HG03442 (cell line): ENCODE data around the gene ADCY9.
"Not testable (repeated sequence)": the region's sequence is repeated elsewhere in the genome, so short reads cannot be mapped to it uniquely, and the experiment has no call there.

Experiments used
- ATAC-seq: cut with Tn5 transposase; IDR thresholded peaks from one replicate; pipeline ENCODE4 v1.9.1; 2021; ENCODE audit warnings: mild to moderate bottlenecking, moderate library complexity; ENCODE audit not compliant: unreplicated experiment

ADCY9 gene

GRCh38 chr16:4116325-4117249 is at the start of gene ADCY9:
TSS of gene ADCY9 (minus strand) at chr16:4116442. CDS start at chr16:4115442, 1,000 bp downstream.
- ATAC-seq: peak; percentile 72

DNA sequence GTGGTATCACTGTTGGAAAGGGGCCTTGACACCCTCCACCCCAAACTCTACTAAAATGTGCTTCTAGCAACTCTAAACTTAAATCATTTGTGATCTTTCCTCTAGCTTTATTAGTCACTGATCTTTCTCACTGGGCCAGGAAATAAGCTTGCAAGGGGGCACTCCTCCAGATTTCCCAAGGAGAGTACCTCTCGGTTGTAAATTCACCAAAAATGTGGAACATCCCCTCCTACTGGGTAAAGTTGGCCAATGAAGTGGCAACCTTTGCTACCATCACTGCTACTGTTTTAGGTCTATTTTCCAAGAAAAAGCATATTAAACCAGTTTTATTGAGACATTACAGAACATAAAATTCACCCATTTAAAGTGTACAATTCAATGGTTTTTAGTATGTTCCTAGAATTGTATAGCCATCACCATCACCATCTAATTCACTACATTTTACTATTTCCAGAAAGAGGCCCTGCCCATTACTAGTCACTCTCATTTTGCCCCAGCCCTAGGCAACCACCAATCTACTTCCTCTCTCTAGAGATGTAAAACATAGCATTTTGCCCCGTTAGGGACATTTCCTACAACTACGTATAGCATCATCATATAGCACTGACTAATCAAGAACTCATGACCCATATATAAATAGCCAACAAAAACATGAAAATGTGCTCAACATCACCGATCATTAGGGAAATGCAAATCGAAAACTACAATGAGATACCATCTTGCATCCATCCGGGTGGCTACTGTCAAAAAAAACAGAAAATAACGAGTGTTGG is 44.6 kb upstream of the ADCY9 start:
- no peak for ATAC-seq

- ATAC-seq: no peak
Observed at GRCh38 chr16:4159726-4160125, 43.5 kb upstream of the ADCY9 start.

DNA sequence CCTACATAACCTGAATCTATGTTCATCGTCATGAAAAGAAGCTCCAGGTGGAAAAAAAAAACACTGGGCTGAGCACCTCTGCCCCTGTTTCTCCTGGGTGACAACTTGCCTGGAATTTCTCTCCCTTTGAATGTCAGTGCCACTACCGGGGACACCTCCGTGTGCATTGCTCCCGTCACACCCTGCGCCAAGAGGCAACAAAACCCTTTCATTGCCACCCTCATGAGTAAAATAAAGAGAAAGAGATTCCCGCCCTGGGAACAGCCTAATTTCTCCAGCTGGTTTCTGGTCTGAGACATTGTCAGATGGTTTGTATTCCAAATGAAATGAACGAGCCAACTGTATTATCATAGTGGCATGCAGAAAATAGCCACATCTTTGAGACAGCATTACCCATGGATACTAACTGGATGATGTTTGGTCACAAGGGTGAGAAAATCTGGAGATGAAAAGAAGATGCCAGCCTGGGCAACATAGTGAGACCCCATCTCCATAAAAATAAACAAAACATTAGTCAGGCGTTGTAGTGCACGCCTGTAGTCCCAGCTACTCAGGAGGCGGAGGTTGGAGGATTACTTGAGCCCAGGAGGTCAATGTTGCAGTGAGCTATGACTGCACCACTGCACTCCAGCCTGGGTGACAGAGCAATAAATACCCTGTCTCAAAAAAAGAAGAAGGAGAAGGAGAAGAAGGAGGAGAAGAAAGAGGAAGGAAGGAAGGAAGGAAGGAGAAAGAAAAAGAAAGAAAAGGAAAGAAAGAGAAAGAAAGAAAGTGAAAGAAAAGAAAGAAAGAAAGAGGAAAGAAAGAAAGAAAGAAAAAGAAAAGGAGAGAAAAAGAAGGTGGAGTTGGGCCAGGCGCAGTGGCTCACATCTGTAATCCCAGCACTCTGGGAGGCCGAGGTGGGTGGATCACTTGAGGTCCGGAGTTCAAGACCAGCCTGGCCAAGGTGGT is 42.2 kb upstream of the ADCY9 start:
- no peak for ATAC-seq

GRCh38 chr16:4157376-4157825 is 41.2 kb upstream of the ADCY9 start:
- ATAC-seq: no peak

GRCh38 chr16:4156503-4156902 is 40.3 kb upstream of the ADCY9 start:
- ATAC-seq: not testable (repeated sequence)

- ATAC-seq: not testable (repeated sequence)
Observed at GRCh38 chr16:4153364-4153763, 37.1 kb upstream of the ADCY9 start.

DNA sequence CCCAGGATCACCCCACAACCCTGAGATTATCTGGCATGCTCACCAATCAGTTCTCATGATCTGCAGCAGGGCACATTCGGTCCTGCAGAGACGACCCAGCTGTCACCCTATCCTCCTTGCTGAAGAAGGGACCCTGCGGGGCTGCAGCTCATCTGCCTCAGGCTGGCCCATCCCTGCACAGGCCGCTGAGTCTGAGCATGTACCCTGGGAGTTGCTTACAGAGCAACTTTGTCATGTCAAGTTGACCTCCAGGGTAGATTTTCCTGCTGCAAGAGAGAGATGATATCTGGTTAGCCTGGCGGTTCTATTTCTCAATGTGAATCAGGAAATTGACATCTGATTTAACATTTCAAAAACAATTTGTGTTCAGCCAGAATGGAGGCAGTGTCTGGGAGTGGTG is 36.0 kb upstream of the ADCY9 start:
- ATAC-seq: no peak

DNA sequence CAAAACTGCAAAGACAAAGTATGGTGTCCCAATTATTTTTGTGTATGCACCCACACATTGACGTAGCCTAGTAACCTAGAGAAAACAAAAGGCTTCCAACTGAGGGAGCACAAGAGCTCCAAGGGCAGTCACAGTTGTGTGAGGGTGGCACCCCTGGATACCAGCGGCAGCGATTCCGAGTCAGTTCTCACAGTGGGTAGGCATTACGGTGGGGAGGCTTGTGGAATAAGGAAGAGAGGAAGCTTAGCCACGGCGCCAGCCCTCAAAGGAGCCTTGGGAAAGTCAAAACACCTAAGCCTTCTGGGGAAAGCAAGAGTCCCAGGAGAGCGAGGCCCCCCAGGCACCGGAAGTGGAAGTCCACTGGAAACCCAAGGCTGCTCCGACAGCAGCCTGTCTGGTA is 31.0 kb upstream of the ADCY9 start:
- no peak for ATAC-seq

DNA sequence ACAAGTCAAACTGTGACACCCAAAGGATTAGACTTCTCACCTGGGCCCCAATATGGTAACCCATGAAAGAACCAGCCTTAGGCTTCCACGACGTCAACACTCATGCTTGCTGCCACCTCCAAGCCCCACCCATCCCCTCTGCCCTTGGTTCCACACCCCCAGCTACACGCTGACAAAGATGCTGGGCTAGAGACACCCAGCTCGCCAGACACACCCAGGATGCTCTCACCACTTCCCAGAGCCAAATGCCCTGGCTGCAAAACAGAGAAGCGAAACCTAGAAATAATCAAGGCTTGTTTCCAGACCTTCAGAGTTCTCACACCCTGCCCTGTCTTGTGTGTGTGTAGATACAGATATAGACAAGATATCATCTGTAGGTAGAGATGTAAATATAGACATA is 26.0 kb upstream of the ADCY9 start:
- no peak for ATAC-seq

DNA sequence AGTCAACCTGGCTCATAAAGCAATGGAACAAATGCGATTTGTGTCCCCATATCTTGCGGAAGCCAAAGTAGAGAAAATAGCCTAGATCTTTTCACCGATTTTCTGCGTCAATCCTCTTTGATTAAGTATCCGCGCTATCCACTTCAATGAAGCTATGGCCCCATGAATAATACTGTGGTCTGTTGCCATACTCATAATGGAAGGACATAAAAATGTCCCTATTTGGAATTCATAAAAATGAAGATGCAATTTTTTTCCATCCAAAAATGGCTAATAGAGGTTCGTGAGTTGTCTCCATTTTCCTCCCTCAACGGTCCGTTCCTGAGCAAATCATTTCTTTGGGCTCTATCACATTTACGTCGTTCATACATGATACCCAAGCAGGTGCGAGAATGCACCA is 25.4 kb upstream of the ADCY9 start:
- ATAC-seq: no peak

DNA sequence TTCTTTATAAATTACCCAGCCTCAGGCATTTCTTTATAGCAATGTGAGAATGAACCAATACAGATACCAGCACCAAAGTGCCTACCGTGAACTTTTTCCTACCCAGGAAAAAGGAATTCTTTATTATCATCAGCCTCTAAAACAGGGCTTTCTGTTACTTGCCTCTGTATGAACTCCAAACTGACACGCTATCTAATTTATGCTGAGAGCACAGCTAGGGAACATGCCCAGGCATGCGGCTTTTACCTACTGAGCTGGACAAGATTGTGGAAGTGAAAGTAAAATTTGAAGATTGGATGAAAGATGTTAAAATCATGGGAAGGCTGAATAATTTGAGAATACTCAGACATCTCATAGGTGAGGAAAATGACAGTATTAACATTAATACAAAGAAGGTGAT is 24.4 kb upstream of the ADCY9 start:
- ATAC-seq: no peak

GRCh38 chr16:4139968-4140367 is 23.7 kb upstream of the ADCY9 start:
- ATAC-seq: no peak

DNA sequence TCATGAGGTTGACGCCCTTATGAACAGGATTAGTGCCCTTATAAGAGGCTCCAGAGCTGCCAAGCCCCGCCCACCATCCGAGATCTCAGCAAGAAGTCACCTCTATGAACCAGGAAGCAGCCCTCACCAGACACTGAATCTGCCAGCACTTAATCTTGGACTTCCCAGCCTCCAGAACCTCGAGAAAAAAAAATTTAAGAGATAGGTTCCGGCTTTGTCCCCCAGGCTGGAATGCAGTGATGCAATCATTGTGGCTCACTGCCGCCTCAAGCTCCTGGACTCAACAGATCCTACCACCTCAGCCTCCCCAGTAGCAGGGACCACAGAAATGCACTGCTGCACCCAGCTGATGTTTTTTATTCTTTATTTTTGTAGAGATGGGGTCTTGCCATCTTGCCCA is 22.5 kb upstream of the ADCY9 start:
- ATAC-seq: no peak

DNA sequence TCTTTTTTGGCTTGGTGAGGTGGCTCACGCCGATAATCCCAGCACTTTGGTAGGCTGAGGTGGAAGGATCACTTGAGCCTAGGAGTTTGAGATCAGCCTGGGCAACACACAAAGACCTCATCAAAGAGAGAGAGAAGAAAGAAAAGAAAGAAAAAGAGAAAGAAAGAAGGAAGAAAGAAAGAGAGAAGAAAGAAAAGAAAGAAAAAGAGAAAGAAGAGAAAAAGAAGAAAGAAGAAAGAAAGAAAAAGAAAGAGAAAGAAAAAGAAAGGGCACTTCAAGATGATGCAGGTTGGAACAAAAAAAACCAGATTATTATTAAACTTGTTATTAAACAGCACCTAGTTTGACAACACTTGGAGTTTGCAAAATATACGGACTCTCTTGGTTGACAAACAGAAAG is 21.2 kb upstream of the ADCY9 start:
- no peak for ATAC-seq

DNA sequence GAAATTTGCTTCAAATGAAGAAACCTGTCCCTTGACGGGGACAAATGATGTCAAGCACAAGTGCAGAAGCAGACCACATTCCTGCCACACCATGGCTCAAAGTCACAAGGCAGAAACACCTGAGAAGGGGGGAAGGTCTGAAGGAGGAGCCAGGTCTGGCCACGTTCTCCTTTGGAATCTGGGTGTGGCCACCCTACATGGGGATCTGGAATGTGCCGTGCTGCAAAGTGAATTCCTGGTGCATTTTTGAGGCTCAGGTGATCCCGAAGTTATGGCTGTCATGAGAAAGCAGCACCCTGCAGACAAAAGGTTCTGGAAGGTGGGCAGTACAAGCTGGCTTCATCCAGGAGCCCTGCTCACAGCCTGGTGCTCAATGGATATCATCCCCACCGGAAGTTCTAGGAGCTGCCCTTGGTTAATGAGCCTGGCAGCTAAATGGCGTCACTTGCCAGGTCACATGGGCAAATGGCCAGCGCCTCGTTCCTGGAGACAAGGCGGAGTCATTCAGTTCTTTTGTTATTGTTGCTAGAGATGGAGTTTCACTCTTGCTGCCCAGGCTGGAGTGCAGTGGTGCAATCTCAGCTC is 20.1 kb upstream of the ADCY9 start:
- no peak for ATAC-seq

- no peak for ATAC-seq
Observed at GRCh38 chr16:4135537-4135936, 19.3 kb upstream of the ADCY9 start.

- ATAC-seq: no peak
Observed at GRCh38 chr16:4133897-4134372, 17.7 kb upstream of the ADCY9 start.

DNA sequence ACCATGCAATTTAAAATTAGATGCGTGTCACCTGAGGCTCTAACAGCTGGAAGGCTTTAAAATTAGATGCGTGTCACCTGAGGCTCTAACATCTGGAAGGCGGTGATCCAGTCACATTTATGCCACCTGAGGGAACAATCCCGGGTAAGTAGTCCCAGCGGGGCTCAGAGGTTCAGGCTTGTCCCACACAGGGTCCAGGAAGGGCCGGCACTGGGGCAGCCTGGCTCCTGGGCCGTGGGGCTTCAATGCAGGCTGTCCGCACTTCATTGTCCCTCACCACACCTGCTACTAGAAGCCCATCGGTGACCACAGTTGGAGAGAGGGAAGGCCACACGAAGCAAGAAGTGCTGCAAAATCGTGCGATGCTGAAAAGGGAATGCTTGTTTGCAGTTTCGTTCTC is 15.4 kb upstream of the ADCY9 start:
- no peak for ATAC-seq

GRCh38 chr16:4124535-4125294 is 8.5 kb upstream of the ADCY9 start:
- ATAC-seq: no peak
